Peyer's patch (tissue), 4 donors: ENCODE data around the gene AMIGO1.

Source experiments
- CTCF ChIP-seq, 6 experiments: fragments of 450-650 bp in 4 of 6; fragments of 200-600 bp in 2 of 6; sonication (generic) in 1 of 6; IDR thresholded peaks; one replicate each; pipeline ENCODE4 v1.5.1; 2017 to 2019; ENCODE audit warnings: antibody characterized with exemption in 6 of 6, mild to moderate bottlenecking in 3 of 6, moderate library complexity in 1 of 6
- POLR2A ChIP-seq, 2 donors: fragments of 450-650 bp; IDR thresholded peaks; one replicate each; pipeline ENCODE4 v1.5.1; 2017; ENCODE audit warnings: antibody characterized with exemption in 2 of 2, mild to moderate bottlenecking in 2 of 2, moderate library complexity in 2 of 2

- TF ChIP-seq CTCF (IDR thresholded peaks at IDR 0.05) (no peak), POLR2A (IDR thresholded peaks at IDR 0.05) (peak in 1 of 2 donors; percentile 23)
Observed at GRCh38 chr1:109509176-109510134, at the start of gene AMIGO1.
